ENCODE data around the gene PPP1R3E. TPM values are rescaled to one million over a fixed set of nuclear protein-coding genes. Genes with fewer than 3 reads are reported as not detected.

The PPP1R3E gene
- total and polyA plus RNA-seq, 2 of the 13 experiments (the other 11 are each of a cell fraction or from before 2014, with no cell fraction given): 16.5 to 26.5 TPM

- Histone ChIP-seq H3K4me3 (replicated peaks in 1 of 3; ENCODE audit: insufficient read depth in 1 of 3, low read depth in 2 of 3, low read length in 3 of 3) (peak overlapping the region; percentile 61 to 88 (median 67)), H4K20me1 (ENCODE audit: insufficient read depth, low read length) (no peaks in the 10 kb centered on the region), H3K27ac (ENCODE audit: extremely low read length, insufficient read depth, low read length) (peak overlapping the region; percentile 91), H2AFZ (ENCODE audit: low read length) (no peak overlapping the region), H3K36me3 (replicated peaks in 1 of 2; ENCODE audit: control insufficient read depth in 1 of 2, insufficient read depth in 2 of 2, low read length in 2 of 2) (peaks cover 3% of the 10 kb centered on the region in 2 experiments; a peak in 1 of 5 replicates), H3K4me2 (ENCODE audit: low read depth, low read length) (peak overlapping the region; percentile 96), H3K27me3 (ENCODE audit: control insufficient read depth in 1 of 2, insufficient read depth in 2 of 2, low read length in 2 of 2) (no peaks in the 10 kb centered on the region; a peak in 1 of 5 replicates), H3K9ac (ENCODE audit: insufficient read depth, low read depth, low read length) (peak overlapping the region; percentile 82), H3K4me1 (ENCODE audit: insufficient read depth, low read length) (peaks cover 57% of the 10 kb centered on the region), H3K79me2 (ENCODE audit: insufficient read depth, low read length) (peaks cover 6% of the 10 kb centered on the region), H3K9me3 (ENCODE audit: low read length) (no peaks in the 10 kb centered on the region)
- ChIA-PET POLR2A (interaction anchor here (0.5 to 18.7 kb wide), 35 partner anchors 9 to 1791 kb away, joined by 3 to 1053 read pairs (median 5); partner anchors contain the start of genes ACIN1, AJUBA, AP1G2 and C14orf119), CTCF (ENCODE audit: low intra/inter-chr PET ratio, low total read pairs) (interaction anchor here (1.4 to 2.3 kb wide), 2 partner anchors 20 to 37 kb away, joined by 7 to 12 read pairs; partner anchors contain the start of gene PABPN1)
- in situ Hi-C loops (cut with HindIII; ENCODE audit: extremely low pct_ligation_motif_present, low pct_unique_long_range_greater_than_20kb): loop anchor here (25.0 kb wide), 1 partner anchor 835 kb away; the partner anchor contains the start of genes EMC9, FITM1, PSME1 and PSME2
- ATAC-seq: peak; percentile 34
- WGBS (ENCODE audit: low lambda C conversion rate): 2% methylated on average over 20 of the region's 25 CpGs
- no peak for FAIRE-seq
- TSS peak; percentile 32 for BruUV-seq (replicated peaks)
- no peak for DNase-seq (ENCODE audit: low spot score)
- intact Hi-C loops (cut with micrococcal nuclease; ENCODE audit: unreplicated experiment): loop anchor here (1.0 to 10.0 kb wide), 5 partner anchors 16 to 993 kb away; partner anchors contain the start of genes AJUBA, DCAF11, DHRS1 and HOMEZ
- TF ChIP-seq AGO2 (optimal IDR thresholded peaks at IDR 0.05; ENCODE audit: low read depth, low read length) (no peak), RFXANK (CRISPR knock-in tag; IDR thresholded peaks at IDR 0.05) (peak; percentile 59), SNAPC2 (CRISPR knock-in tag; IDR thresholded peaks at IDR 0.05) (peak; percentile 97), ZKSCAN5 (CRISPR knock-in tag; IDR thresholded peaks at IDR 0.05) (peak; percentile 60; the same call in 1 of the 2 replicates), HNRNPK (IDR thresholded peaks at IDR 0.05; ENCODE audit: low read depth, low read length, poor library complexity, severe bottlenecking) (peak; percentile 75), NRL (CRISPR knock-in tag; IDR thresholded peaks at IDR 0.05; ENCODE audit: borderline replicate concordance) (peak; percentile 94), POGZ (CRISPR knock-in tag; IDR thresholded peaks at IDR 0.05) (peak; percentile 75; the same call in 1 of the 2 replicates), PHF21A (CRISPR knock-in tag; IDR thresholded peaks at IDR 0.05) (no peak), DBP (CRISPR knock-in tag; IDR thresholded peaks at IDR 0.05; ENCODE audit: not compliant biosample characterization) (peak; percentile 91), REST (IDR thresholded peaks at IDR 0.05; ENCODE audit: borderline replicate concordance in 1 of 2, low read depth in 1 of 2, low read length in 2 of 2) (no peak), ZBTB20 (CRISPR knock-in tag; IDR thresholded peaks at IDR 0.05; ENCODE audit: borderline replicate concordance, low read depth) (peak; percentile 91), RCOR2 (CRISPR knock-in tag; IDR thresholded peaks at IDR 0.05) (no peak), ZNF496 (CRISPR knock-in tag; IDR thresholded peaks at IDR 0.05; ENCODE audit: insufficient replicate concordance) (no peak), ZNF101 (CRISPR knock-in tag; IDR thresholded peaks at IDR 0.05; ENCODE audit: borderline replicate concordance, low read depth) (peak; percentile 92; the same call in 1 of the 2 replicates), PHF5A (CRISPR knock-in tag; IDR thresholded peaks at IDR 0.05; ENCODE audit: low read depth, unreplicated experiment) (peak; percentile 6)
- TF ChIP-seq, protein P1, sequence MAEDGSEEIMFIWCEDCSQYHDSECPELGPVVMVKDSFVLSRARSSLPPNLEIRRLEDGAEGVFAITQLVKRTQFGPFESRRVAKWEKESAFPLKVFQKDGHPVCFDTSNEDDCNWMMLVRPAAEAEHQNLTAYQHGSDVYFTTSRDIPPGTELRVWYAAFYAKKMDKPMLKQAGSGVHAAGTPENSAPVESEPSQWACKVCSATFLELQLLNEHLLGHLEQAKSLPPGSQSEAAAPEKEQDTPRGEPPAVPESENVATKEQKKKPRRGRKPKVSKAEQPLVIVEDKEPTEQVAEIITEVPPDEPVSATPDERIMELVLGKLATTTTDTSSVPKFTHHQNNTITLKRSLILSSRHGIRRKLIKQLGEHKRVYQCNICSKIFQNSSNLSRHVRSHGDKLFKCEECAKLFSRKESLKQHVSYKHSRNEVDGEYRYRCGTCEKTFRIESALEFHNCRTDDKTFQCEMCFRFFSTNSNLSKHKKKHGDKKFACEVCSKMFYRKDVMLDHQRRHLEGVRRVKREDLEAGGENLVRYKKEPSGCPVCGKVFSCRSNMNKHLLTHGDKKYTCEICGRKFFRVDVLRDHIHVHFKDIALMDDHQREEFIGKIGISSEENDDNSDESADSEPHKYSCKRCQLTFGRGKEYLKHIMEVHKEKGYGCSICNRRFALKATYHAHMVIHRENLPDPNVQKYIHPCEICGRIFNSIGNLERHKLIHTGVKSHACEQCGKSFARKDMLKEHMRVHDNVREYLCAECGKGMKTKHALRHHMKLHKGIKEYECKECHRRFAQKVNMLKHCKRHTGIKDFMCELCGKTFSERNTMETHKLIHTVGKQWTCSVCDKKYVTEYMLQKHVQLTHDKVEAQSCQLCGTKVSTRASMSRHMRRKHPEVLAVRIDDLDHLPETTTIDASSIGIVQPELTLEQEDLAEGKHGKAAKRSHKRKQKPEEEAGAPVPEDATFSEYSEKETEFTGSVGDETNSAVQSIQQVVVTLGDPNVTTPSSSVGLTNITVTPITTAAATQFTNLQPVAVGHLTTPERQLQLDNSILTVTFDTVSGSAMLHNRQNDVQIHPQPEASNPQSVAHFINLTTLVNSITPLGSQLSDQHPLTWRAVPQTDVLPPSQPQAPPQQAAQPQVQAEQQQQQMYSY (CRISPR knock-in tag; IDR thresholded peaks at IDR 0.05): peak; percentile 77; the same call in 1 of the 2 replicates
These were observed 730 bp downstream of the PPP1R3E start for GRCh38 chr14:23301969-23302289.
